Measurements from ENCODE around the gene MIER2.
"Not testable (repeated sequence)": the region's sequence is repeated elsewhere in the genome, so short reads cannot be mapped to it uniquely, and the experiment has no call there.

The MIER2 gene

GRCh38 chr19:383922-384798, 39.6 kb upstream of the MIER2 start:
- DNase-seq (ENCODE audit: low spot score) = no peak
- TF ChIP-seq, protein P1, sequence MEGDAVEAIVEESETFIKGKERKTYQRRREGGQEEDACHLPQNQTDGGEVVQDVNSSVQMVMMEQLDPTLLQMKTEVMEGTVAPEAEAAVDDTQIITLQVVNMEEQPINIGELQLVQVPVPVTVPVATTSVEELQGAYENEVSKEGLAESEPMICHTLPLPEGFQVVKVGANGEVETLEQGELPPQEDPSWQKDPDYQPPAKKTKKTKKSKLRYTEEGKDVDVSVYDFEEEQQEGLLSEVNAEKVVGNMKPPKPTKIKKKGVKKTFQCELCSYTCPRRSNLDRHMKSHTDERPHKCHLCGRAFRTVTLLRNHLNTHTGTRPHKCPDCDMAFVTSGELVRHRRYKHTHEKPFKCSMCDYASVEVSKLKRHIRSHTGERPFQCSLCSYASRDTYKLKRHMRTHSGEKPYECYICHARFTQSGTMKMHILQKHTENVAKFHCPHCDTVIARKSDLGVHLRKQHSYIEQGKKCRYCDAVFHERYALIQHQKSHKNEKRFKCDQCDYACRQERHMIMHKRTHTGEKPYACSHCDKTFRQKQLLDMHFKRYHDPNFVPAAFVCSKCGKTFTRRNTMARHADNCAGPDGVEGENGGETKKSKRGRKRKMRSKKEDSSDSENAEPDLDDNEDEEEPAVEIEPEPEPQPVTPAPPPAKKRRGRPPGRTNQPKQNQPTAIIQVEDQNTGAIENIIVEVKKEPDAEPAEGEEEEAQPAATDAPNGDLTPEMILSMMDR (IDR thresholded peaks at IDR 0.05; ENCODE audit: borderline replicate concordance, control extremely low read depth, extremely low read depth, insufficient read depth, missing control alignments) = peak; percentile 9
- in situ Hi-C loops (cut with MboI; ENCODE audit: low sequenced_read_pairs, unreplicated experiment) = no loop called here

GRCh38 chr19:383040-383439, 38.4 kb upstream of the MIER2 start:
- DNase-seq (ENCODE audit: low spot score) = no peak
- in situ Hi-C loops (cut with MboI; ENCODE audit: low sequenced_read_pairs, unreplicated experiment) = no loop called here
- TF ChIP-seq, protein P1 (IDR thresholded peaks at IDR 0.05; ENCODE audit: borderline replicate concordance, control extremely low read depth, extremely low read depth, insufficient read depth, missing control alignments) = no peak

- DNase-seq (ENCODE audit: low spot score); in situ Hi-C loops (cut with MboI; ENCODE audit: low sequenced_read_pairs, unreplicated experiment): not testable (repeated sequence)
These were observed 38.0 kb upstream of the MIER2 start for GRCh38 chr19:382578-382977.

- DNase-seq (ENCODE audit: low spot score); in situ Hi-C loops (cut with MboI; ENCODE audit: low sequenced_read_pairs, unreplicated experiment): not testable (repeated sequence)
These were observed 37.3 kb upstream of the MIER2 start for GRCh38 chr19:381901-382300.

GRCh38 chr19:380618-381219, 36.1 kb upstream of the MIER2 start:
- in situ Hi-C loops (cut with MboI; ENCODE audit: low sequenced_read_pairs, unreplicated experiment); DNase-seq (ENCODE audit: low spot score): not testable (repeated sequence)

- in situ Hi-C loops (cut with MboI; ENCODE audit: low sequenced_read_pairs, unreplicated experiment) = no loop called here
- TF ChIP-seq, protein P1 (IDR thresholded peaks at IDR 0.05; ENCODE audit: borderline replicate concordance, control extremely low read depth, extremely low read depth, insufficient read depth, missing control alignments) = no peak
- DNase-seq (ENCODE audit: low spot score) = no peak
These were observed 35.2 kb upstream of the MIER2 start for GRCh38 chr19:379796-380195.

GRCh38 chr19:378706-379105, 34.1 kb upstream of the MIER2 start:
- DNase-seq (ENCODE audit: low spot score) = no peak
- in situ Hi-C loops (cut with MboI; ENCODE audit: low sequenced_read_pairs, unreplicated experiment) = no loop called here
- TF ChIP-seq, protein P1 (IDR thresholded peaks at IDR 0.05; ENCODE audit: borderline replicate concordance, control extremely low read depth, extremely low read depth, insufficient read depth, missing control alignments) = no peak

DNA sequence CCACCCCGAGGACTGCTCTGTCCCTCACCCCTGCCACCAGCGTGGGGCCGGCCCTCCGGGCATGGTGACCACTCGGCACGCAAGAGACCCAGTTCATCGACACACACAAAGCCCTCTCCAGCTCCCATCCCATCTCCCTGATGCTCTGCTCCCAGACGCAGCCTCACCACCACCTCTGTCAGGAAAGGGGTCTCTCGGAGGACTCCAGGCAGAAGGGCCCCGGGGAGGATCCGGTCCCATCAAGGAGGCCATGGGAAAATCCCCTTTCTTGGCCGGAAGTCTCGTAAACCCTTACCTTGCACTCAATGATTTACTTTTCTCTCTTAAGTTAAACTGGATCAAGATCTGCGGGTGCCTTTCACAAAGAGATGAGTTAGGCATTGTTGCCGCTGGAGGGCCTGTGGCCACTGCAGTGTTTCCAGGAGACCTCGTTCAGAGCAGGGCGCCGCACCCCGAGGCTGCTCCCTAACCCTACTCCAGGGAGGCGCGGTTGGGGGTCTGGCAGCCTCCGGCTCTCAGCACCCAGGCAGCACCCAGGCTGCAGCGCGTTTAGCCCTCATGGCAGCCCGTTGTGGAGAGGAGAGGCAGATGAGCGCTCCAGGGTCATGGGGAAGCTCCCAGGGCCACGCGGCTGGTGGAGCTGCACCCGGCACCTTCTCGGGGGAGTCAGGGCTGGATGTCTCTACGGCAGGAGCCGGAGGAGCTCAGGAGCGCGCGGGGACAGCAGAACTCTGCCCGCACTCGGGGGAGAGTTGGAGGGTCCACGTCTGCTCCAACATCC, 33.4 kb upstream of the MIER2 start:
- in situ Hi-C loops (cut with MboI; ENCODE audit: low sequenced_read_pairs, unreplicated experiment) = no loop called here
- TF ChIP-seq, protein P1 (IDR thresholded peaks at IDR 0.05; ENCODE audit: borderline replicate concordance, control extremely low read depth, extremely low read depth, insufficient read depth, missing control alignments) = no peak
- DNase-seq (ENCODE audit: low spot score) = no peak
